Choroid plexus epithelial cell (primary cell): Measurements from ENCODE around the gene ALS2CL.

ENCODE experiments used
- DNase-seq: peaks from one replicate; pipeline ENCODE4 v3.0.0-alpha.2; 2010; ENCODE audit warnings: low read depth
- H3K4me3 ChIP-seq: 2 replicates; pipeline ENCODE4 v1.5.1; 2011; ENCODE audit warnings: low read depth, mild to moderate bottlenecking, control low read depth, low read length, moderate library complexity
- CTCF ChIP-seq: conservative IDR thresholded peaks from 2 replicates; pipeline ENCODE4 v1.5.1; 2011; ENCODE audit warnings: low read depth, mild to moderate bottlenecking, control low read depth, inconsistent platforms, low read length, moderate library complexity

Gene ALS2CL

GRCh38 chr3:46715507-46716175 lies 22.2 kb upstream of the ALS2CL start:
- no peak for TF ChIP-seq CTCF
- no peak for DNase-seq
- no peak overlapping the region for H3K4me3 ChIP-seq

DNA sequence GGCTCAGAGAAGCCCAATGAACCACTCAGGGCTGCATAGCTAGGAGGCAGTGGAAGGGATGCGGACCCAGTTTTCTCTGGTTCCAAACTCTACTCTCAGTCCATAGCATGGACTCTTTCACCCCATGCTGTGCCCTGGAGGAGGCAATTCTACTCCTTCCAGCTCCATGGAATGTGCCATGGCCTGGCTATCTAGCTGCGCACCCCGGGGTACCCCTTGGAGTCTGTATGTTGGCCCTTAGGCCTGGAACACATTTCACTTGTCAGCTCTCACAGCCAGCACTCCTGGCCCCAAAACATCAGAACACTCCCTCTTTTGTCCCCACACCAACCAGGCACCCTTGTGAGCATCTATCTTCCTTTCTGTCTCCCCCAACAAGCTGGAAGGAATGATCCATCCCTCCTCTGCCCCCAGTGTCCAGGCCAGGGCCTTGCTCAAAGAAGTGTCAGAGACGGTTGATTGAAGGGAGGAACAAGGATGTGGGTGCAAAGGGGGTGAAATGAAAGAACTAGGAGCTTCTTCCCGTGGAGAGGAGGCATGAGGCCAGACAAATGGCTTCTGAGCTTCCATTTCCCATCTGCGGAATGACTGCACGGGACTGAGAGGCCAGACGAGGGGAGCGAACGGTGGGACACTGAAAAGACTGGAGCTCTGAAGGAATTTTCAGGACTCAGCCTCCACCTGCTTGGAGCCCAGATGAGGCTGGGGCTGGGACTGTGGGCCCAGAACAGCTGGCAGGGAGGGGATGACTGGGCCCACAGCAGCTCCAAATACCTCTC lies 21.4 kb upstream of the ALS2CL start:
- TF ChIP-seq CTCF = no peak
- no peak overlapping the region for H3K4me3 ChIP-seq
- DNase-seq = no peak

- no peak overlapping the region for H3K4me3 ChIP-seq
- no peak for TF ChIP-seq CTCF
- no peak for DNase-seq
Observed at GRCh38 chr3:46713898-46714552, 20.5 kb upstream of the ALS2CL start.

DNA sequence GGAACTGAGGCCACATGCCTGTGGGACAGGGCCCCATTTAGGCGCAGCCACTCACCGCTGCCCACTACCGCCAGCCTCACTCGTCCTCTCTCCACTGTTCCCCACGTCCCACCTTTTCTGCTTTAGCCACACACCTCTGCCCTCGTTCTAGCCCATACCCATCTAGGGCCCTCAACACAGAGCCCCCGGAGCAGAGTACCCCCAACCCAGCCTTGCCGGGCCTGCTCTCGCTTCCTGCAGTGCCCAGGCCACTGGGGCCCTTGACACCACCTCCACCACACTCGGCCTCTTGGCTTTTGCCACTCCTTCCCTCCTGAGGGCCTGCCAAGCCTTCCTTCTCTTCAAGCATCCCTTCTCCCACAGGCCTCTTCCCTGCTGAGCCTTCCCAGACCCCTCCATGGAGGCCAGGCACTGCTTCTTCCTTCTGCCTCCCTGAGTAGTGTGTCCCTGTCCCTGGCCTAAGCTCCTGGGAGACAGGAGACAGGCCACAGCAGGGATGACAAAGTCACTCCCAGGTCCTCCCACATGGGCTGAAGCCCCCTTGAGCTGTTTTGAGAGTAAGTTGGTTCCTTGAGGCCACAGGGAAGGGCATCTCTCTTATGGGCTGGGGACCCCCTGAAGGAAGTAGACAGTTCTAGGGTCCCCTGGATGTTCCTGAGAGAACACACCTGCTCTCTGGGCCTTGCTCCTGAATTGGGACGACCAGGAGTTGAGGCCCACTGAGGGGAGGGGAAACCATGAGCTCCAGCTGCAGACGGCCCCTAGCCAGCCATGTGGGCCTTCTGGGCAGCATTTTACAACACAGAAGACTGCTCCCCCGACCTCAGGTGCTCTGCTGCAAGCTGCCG lies 19.8 kb upstream of the ALS2CL start:
- no peak overlapping the region for H3K4me3 ChIP-seq
- no peak for TF ChIP-seq CTCF
- no peak for DNase-seq

- no peak for DNase-seq
- no peak for TF ChIP-seq CTCF
- H3K4me3 ChIP-seq = no peak overlapping the region
Observed at GRCh38 chr3:46712191-46713049, 18.9 kb upstream of the ALS2CL start.

- DNase-seq = no peak
- TF ChIP-seq CTCF = no peak
- H3K4me3 ChIP-seq = no peak overlapping the region
Observed at GRCh38 chr3:46711760-46712159, 18.3 kb upstream of the ALS2CL start.
